ENCODE data around the gene OXLD1. TPM values are rescaled to one million over a fixed set of nuclear protein-coding genes. Genes with fewer than 3 reads are reported as not detected.

Gene OXLD1
- total RNA-seq, 1 donor from 2014 or later, result 18.4 TPM

DNA sequence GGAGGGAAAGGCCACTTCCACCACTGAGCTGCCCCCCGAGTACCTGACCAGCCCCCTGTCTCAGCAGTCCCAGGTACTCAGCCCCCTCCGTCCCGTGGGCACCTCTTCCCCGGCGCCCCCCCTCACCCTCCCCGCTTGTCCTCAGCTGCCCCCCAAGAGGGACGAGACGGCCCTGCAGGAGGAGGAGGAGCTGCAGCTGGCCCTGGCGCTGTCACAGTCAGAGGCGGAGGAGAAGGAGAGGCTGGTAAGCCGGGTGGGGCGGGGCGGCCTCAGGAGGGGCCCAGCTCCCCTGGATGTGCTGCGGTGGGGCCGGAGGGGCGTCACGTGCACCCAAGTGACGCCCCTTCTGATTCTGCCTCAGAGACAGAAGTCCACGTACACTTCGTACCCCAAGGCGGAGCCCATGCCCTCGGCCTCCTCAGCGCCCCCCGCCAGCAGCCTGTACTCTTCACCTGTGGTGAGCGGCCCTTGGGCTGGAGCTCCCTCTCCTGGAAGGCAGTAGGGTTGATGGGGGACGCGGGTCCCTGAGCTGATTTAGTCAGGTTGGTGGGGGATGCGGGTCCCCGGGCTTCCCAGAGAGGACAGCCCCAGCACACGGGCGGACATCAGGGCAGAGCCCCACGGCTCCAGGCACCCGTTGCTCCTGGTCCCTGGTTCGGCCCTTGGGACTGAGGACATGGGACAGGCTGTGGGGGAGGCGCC, 27.3 kb upstream of the OXLD1 start:
- TF ChIP-seq, protein P1, sequence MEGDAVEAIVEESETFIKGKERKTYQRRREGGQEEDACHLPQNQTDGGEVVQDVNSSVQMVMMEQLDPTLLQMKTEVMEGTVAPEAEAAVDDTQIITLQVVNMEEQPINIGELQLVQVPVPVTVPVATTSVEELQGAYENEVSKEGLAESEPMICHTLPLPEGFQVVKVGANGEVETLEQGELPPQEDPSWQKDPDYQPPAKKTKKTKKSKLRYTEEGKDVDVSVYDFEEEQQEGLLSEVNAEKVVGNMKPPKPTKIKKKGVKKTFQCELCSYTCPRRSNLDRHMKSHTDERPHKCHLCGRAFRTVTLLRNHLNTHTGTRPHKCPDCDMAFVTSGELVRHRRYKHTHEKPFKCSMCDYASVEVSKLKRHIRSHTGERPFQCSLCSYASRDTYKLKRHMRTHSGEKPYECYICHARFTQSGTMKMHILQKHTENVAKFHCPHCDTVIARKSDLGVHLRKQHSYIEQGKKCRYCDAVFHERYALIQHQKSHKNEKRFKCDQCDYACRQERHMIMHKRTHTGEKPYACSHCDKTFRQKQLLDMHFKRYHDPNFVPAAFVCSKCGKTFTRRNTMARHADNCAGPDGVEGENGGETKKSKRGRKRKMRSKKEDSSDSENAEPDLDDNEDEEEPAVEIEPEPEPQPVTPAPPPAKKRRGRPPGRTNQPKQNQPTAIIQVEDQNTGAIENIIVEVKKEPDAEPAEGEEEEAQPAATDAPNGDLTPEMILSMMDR (IDR thresholded peaks at IDR 0.05; ENCODE audit: borderline replicate concordance), result no peak

DNA sequence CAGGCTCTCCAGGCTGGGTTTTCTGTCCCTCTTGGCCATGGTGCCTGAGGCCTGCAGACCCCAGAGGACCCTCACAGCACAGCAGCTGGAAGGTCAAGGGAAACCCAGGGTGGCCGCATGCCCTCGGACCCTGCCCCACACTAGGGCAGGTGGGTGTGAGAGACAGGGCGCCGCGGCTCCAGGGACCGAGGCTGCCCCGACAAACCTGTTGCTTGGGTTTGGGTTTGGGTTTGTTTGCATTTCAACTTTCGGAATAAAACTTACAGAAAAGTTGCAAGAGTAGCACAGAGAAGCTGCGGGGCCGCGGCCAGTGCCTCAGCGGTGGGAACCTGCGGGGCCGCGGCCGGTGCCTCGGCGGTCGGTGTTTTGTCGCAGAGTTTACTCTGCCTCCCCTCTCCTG, 25.2 kb upstream of the OXLD1 start:
- Histone ChIP-seq H3K27ac (replicated peaks) (no peak overlapping the region), H3K4me1 (peaks cover 5% of the 10 kb centered on the region), H3K36me3 (peaks cover 100% of the 10 kb centered on the region), H3K4me3 (no peak overlapping the region), H3K9me3 (replicated peaks) (no peaks in the 10 kb centered on the region), H3K27me3 (ENCODE audit: low read depth) (no peaks in the 10 kb centered on the region)
- intact Hi-C loops (cut with micrococcal nuclease), result no loop called here
- TF ChIP-seq, protein P1 (IDR thresholded peaks at IDR 0.05; ENCODE audit: borderline replicate concordance), result no peak
- DNase-seq, result no peak

More for the DNA sequence above, 27.3 kb upstream of the OXLD1 start:
- Histone ChIP-seq H3K4me3 (no peak overlapping the region), H3K27ac (replicated peaks) (no peak overlapping the region), H3K36me3 (peaks cover 98% of the 10 kb centered on the region), H3K9me3 (replicated peaks) (no peaks in the 10 kb centered on the region), H3K4me1 (peaks cover 21% of the 10 kb centered on the region), H3K27me3 (ENCODE audit: low read depth) (no peaks in the 10 kb centered on the region)
- intact Hi-C loops (cut with micrococcal nuclease), result no loop called here
- DNase-seq, result no peak

DNA sequence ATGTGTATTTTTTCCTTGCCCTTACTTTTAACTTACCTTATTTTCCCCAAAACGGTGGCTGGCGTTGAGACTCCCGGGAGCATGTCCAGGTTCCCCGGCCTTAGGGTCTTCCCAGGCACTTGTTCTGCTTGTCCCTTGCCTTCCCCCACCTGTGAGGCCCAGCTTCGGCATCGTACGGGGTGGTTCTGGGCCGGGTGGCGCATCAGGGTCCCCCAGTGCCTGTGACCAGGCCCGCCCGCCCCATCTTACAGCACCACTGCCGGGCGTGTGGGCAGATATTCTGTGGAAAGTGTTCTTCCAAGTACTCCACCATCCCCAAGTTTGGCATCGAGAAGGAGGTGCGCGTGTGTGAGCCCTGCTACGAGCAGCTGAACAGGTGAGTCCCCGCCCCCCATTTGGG, 24.8 kb upstream of the OXLD1 start:
- intact Hi-C loops (cut with micrococcal nuclease), result no loop called here
- peaks cover 1% of the 10 kb centered on the region for H3K4me1 ChIP-seq
- no peaks in the 10 kb centered on the region for H3K9me3 ChIP-seq (replicated peaks)
- H3K27ac ChIP-seq (replicated peaks), result no peak overlapping the region
- H3K36me3 ChIP-seq, result peaks cover 100% of the 10 kb centered on the region
- H3K4me3 ChIP-seq, result no peak overlapping the region
- no peak for DNase-seq
- TF ChIP-seq, protein P1 (IDR thresholded peaks at IDR 0.05; ENCODE audit: borderline replicate concordance), result no peak
- no peaks in the 10 kb centered on the region for H3K27me3 ChIP-seq (ENCODE audit: low read depth)

DNA sequence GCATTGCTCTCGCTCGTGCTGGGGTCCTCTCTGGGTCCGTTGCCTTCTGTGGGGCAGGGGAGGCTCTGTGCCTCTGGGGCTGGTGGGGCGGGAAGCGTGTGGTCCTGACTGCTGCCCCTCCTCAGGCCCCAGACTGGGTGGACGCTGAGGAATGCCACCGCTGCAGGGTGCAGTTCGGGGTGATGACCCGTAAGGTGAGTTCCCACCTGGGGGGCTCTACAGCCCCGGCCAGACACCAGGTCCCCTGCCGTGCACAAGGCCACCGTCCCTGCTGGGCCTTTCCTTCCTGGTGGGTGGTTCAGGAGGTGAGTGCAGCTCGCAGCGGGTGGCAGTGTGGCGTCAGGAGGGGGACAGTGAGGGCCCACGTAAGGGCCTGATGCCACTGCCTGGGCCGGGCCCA, 24.1 kb upstream of the OXLD1 start:
- no peak overlapping the region for H3K27ac ChIP-seq (replicated peaks)
- H3K36me3 ChIP-seq, result peaks cover 100% of the 10 kb centered on the region
- H3K27me3 ChIP-seq (ENCODE audit: low read depth), result no peaks in the 10 kb centered on the region
- TF ChIP-seq, protein P1 (IDR thresholded peaks at IDR 0.05; ENCODE audit: borderline replicate concordance), result no peak
- intact Hi-C loops (cut with micrococcal nuclease), result no loop called here
- no peak overlapping the region for H3K4me3 ChIP-seq
- no peaks in the 10 kb centered on the region for H3K9me3 ChIP-seq (replicated peaks)
- no peak for DNase-seq
- peaks cover 7% of the 10 kb centered on the region for H3K4me1 ChIP-seq

DNA sequence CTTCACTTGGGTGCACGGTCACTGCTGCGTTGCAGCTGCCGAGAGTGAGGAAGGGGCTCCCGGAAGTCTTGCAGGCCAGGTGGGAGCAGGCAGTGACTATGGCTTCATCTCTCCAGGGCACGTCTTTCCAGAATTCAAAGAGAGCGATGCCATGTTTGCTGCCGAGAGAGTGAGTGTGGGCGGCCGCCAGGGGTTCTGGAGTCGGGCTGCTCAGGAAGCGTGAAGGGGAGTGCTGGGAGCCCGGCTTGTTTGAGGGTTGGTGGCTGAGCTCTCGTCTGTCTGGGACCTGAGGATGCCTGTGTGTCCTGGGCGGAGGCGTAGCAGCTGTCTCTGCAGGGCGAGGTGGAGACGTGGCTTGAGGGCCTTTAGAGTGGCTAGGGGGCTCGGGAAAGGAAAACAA, 23.7 kb upstream of the OXLD1 start:
- Histone ChIP-seq H3K4me1 (peaks cover 12% of the 10 kb centered on the region), H3K36me3 (peaks cover 96% of the 10 kb centered on the region), H3K27me3 (ENCODE audit: low read depth) (no peaks in the 10 kb centered on the region), H3K27ac (replicated peaks) (no peak overlapping the region), H3K4me3 (no peak overlapping the region), H3K9me3 (replicated peaks) (no peaks in the 10 kb centered on the region)
- intact Hi-C loops (cut with micrococcal nuclease), result no loop called here
- no peak for DNase-seq
- TF ChIP-seq, protein P1 (IDR thresholded peaks at IDR 0.05; ENCODE audit: borderline replicate concordance), result no peak

Measured in left ventricle myocardium inferior (tissue), 1 donor.